H1 (cell line): Measurements from ENCODE around the gene IRF4. TPM values are rescaled to one million over a fixed set of nuclear protein-coding genes. Genes with fewer than 3 reads are reported as not detected.

ENCODE experiments used
- CBX8 ChIP-seq: fragments of 300-800, 300-1000 bp; sonication (generic); IDR thresholded peaks from 2 replicates; pipeline ENCODE4 v1.7.1; 2016; ENCODE audit warnings: low read depth, low read length, borderline replicate concordance
- EP300 ChIP-seq, 2 experiments: IDR thresholded peaks; 1 replicate in 1 of 2; 2 replicates in 1 of 2; pipeline ENCODE4 v1.6.1; 2011 to 2012; ENCODE audit warnings: low read depth in 2 of 2, low read length in 2 of 2, mild to moderate bottlenecking in 2 of 2, borderline replicate concordance in 1 of 2, inconsistent platforms in 1 of 2, moderate library complexity in 1 of 2
- PHF8 ChIP-seq: fragments of 200-600 bp; sonication (generic); conservative IDR thresholded peaks from 2 replicates; pipeline ENCODE4 v1.7.1; 2012; ENCODE audit warnings: low read depth, mild to moderate bottlenecking, inconsistent platforms, low read length, moderate library complexity
- polyA plus RNA-seq, 7 experiments: library from polyadenylated mRNA; depleted of rRNA in 3 of 7; stranded (reverse) in 5 of 7; unstranded in 2 of 7; fragments of >200 nt in 5 of 7; fragments of 200-250 nt in 2 of 7; gene quantifications; 1 replicate in 5 of 7; 2 replicates in 1 of 7; 4 replicates in 1 of 7; pipeline versions ENCODE4 v1.2.1 to v1.2.3, GENCODE V29; 2011 to 2013; ENCODE audit warnings: missing spikeins in 2 of 7, mixed read lengths in 2 of 7
- total RNA-seq: library from RNA; stranded (reverse); fragmentation: NEBNext Ultra II Directional; extraction: Animal tissue kit (Norgen Biotek cat#: 25700); gene quantifications from 2 replicates; pipeline ENCODE4 v1.2.1, GENCODE V29; 2021

Gene IRF4
- total and polyA plus RNA-seq, 2 of the 8 experiments (the other 6 are each of a cell fraction or from before 2014, with no cell fraction given) = 0.77 to 2.1 TPM

DNA sequence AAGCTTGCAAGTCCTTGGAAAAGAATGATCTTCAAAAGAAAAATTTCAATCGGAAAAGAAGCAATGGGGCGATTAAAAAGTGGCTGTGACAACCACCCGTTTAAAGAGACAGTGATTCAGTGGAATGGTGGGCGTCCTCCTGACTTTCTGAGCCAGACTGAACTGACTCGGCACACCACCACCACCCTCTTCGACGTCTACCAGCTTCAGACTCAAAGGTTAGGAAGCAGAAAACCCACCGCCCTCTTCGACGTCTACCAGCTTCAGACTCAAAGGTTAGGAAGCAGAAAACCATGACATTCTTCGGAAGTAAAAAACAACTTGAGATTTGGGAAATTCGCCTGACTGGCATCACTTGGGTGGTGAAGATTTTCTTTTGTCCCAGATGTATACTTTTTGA, 28.3 kb upstream of the IRF4 start (continued):
- TF ChIP-seq EP300 (IDR thresholded peaks at IDR 0.05; ENCODE audit: borderline replicate concordance in 1 of 2, low read depth in 2 of 2, low read length in 2 of 2) (no peak), CBX8 (no peak), PHF8 (no peak)
